Activated CD4-positive, alpha-beta T cell treated with anti-CD3 and anti-CD28 coated beads, Interleukin-2, amount 50 U/mL, for 4 hours (primary cell): Measurements from ENCODE around the gene ICA1L.
"Not testable (repeated sequence)": the region's sequence is repeated elsewhere in the genome, so short reads cannot be mapped to it uniquely, and the experiment has no call there.

Experiments used
- DNase-seq, 2 experiments: peaks; one replicate each; pipeline ENCODE4 v3.0.0-alpha.2; 2020

Gene ICA1L

DNA sequence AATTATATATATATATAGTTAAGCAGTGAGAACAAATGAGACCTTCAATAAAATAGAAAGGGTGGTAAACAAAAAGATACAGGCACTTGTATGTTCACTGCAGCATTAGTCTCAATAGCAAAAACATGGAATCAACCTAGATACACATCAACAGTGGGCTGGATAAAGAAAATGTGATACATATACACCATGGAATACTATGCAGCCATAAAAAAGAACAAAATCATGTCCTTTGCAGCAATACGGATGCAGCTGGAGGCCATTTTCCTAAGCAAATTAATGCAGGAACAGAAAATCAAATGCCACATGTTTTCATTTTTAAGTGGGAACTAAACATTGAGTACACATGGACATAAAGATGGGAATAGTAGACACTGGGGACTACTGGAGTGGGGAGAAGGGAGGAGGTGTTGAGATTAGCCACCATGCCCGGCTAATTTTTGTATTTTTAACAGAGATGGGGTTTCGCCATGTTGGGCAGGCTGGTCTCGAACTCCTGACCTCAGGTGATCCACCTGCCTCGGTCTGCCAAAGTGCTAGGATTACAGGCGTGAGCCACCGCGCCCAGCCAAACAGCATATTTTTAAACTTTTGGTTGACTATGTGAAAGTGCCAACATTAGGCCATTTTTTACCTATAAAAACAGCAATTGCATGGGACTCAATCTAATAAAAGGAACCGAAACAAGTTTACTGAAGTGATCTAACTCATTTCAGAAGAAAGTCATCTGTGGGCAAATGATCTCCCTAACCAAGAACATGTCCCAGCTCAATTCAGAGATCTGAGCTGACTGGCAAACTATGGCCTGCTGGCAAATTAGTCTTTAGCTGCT is 23.7 kb downstream of the ICA1L start:
- DNase-seq = no peak

DNA sequence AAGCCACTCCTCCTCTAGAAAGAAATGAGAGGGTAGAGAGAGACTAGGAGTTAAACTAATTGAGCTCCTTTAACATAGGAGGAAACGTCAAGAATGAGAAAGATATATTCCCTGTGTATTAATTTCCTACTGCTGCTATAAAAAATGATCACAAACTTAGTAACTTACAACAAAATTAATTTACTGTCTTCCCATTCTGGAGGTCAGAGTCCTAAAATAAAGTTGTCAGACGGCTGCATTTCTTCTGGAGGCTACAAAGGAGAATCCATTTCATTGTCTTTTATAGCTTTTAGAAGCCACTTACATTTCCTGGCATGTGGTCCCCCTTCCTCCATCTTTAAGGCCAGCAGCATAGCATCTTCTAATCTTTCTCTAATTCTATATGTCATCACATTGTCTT is 26.9 kb downstream of the ICA1L start:
- DNase-seq = no peak

GRCh38 chr2:202842690-202843089 is 28.9 kb downstream of the ICA1L start:
- no peak for DNase-seq

- no peak for DNase-seq
Observed at GRCh38 chr2:202841090-202841867, 30.3 kb downstream of the ICA1L start.

DNA sequence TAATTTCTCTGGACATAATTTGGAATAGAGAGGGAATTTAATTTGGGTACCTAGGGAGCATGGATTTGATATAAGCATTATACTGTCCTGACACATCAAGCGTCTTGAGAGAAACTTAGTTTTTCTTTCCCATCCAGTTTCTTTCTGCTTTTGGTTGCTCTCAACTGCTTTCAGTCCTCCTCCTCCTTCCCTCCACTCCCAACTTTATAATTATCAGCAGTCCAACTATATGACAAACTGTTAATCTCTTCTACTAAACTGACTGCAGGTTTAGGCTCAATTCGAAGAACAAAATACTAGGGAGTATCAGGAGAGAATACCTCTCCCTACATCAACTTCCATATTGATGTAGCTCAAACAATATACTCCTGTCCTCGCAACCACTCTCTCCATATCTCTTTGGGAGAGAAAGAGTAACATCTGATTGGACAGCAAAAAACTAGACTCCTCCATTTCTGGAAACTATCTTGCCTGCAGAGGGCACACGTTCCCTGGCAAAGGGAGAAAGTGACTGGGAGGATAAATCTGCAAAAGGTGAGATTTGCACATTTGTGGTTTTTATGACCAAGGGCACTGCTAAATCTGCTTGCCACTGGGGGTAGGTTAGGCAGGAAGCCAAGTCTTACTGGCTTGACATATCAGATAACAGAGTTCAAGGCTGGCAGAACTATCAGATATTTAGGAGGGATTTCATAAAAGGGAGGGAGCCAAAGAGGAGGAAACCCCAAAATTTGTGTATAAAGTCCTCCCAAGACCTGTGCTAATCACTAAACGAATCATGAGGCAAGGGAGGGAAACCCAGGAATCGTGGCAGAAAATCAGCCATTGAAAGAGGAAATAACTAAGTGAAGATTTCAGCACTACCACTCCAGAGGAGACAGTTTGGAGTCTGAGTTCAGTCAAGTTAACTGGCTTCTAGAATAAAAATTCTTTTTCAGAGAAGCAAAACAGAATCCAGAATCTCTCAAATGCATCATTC is 40.0 kb downstream of the ICA1L start:
- DNase-seq = peak; percentile 22 to 25

- no peak for DNase-seq
Observed at GRCh38 chr2:202824901-202825300, 46.7 kb downstream of the ICA1L start.

GRCh38 chr2:202822411-202822810 is 49.2 kb downstream of the ICA1L start:
- DNase-seq = no peak

- no peak for DNase-seq
Observed at GRCh38 chr2:202821206-202822160, 50.1 kb downstream of the ICA1L start.

- DNase-seq = no peak
Observed at GRCh38 chr2:202818321-202818720, 53.2 kb downstream of the ICA1L start.

DNA sequence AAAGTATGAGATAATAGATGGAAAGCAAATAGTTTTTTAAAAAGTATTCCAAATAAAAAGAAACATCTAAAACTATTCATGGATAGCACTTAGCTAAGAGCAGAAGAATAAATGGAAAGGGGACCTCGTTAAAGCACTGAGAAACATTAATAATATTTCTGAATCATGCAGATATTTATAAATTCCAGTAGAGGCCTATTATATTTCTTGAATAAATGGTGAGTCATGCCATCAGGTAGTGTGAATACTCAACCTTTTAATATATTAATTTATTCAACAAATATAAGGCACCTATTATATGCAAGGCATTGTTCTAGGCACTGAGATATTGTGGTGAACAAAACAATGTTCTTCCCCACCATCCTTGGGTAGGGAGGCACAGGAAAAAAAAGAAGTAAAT is 53.8 kb downstream of the ICA1L start:
- DNase-seq = no peak

- DNase-seq = no peak
Observed at GRCh38 chr2:202815548-202816360, 55.8 kb downstream of the ICA1L start.

DNA sequence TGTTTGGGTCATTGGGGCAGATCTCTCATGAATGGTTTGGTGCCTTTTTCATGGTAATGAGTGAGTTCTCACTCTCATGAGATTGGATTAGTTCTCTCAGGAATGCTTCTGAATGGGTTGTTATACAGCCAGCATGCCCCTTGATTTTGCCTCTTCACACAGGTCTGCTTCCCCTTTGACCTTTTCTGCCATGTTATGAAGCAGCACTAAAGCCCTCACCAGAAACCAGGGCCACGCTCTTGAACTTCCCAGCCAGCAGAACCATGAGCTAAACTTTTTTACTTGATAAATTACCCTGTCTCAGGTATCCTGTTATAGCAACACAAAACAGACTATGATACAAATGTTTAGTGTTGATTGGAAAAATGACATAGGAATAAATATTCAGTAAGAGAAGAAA is 57.3 kb downstream of the ICA1L start:
- DNase-seq = no peak

- no peak for DNase-seq
Observed at GRCh38 chr2:202813387-202813786, 58.2 kb downstream of the ICA1L start.

DNA sequence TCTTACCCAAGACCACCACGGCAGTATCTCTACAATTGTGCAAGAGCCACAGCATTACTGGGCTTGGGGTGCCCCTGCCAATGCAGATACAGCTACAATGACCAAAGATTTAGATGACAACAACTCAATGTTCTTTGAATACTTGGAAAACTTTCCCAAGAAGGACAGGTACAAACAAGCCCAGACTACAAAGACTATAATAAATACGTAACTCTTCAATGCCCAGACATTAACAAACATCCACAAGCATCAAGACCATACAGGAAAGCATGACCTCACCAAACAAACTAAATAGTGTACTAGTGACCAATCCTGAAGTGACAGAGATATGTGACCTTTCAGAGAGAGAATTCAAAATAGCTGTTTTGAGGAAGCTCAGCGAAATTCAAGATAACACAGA is 62.8 kb downstream of the ICA1L start:
- no peak for DNase-seq

DNA sequence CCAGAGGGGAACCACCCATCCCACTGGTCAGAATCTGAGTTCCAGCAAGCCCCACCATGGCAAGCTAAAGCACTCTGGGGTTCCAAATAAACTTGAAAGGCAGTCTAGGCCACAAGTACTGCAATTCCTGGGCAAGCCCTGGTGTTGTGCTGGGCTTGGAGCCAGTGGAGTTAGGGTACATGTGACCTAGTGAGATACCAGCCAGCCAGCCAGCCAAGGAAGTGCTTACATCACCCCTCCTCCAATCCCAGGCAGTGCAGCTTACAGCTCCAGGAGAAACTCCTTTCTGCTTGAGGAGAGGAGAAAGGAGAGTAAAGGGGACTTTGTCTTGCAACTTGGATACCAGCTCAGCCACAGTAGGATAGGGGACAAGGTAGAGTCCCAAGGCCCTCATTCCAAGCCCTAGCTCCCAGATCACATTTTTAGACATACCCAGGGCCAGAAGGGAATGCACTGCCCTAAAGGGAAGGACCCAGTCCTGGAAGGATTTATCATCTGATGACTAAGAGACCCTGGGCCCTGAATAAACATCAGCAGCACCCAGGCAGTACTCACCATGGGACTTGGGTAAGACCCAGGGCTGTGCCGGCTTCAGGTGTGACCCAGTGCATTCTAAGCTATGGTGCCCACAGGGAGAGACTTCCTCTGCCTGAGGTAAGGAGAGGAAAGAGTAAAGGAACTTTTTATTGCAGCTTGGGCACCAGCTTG is 64.0 kb downstream of the ICA1L start:
- DNase-seq = not testable (repeated sequence)

DNA sequence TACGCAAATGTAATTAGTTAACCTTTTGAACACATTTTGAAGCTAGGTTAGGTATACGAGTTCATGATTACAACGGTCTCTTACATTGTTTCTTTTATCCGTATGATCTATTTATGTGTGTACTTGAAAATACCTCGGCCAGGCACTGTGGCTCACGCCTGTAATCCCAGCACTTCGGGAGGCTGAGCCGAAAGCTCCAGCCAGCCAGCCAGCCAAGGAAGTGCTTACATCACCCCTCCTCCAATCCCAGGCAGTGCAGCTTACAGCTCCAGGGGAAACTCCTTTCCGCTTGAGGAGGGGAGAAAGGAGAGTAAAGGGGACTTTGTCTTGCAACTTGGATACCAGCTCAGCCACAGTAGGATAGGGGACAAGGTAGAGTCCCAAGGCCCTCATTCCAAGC is 65.7 kb downstream of the ICA1L start:
- not testable (repeated sequence) for DNase-seq

- no peak for DNase-seq
Observed at GRCh38 chr2:202797944-202798343, 73.6 kb downstream of the ICA1L start.

GRCh38 chr2:202790676-202791075 is 80.9 kb downstream of the ICA1L start:
- DNase-seq = no peak

DNA sequence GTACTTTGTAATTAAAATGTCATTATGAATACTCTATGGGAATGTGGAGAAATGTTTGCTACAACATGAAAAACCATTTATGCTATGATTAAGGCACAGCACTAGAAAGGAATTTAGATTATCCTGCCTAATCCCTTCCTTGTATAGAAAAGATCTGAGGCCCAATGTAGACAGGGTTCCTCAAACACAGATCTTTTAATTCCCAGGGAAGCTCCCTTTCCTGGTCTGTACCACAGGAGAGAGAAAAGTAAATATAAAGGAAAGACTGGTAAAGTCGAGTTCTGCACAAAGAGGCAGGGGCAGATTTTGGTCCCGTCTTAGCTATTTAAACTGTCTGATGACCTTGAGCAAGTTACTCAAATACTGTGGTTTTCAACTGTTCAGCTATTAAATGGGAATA is 84.7 kb downstream of the ICA1L start:
- DNase-seq = no peak

- DNase-seq = no peak
Observed at GRCh38 chr2:202782940-202783558, 88.5 kb downstream of the ICA1L start.
